Thyroid gland (tissue), 4 donors: ENCODE data around the gene MACIR. TPM values are rescaled to one million over a fixed set of nuclear protein-coding genes. Genes with fewer than 3 reads are reported as not detected.

ENCODE experiments used
- DNase-seq, 2 donors: peaks; one replicate each; pipeline ENCODE4 v3.0.0-alpha.2; 2019
- H3K27ac ChIP-seq, 3 donors: fragments of 200-600 bp; sonication (generic); 1 replicate in 2 of 3; 2 replicates in 1 of 3; pipeline ENCODE4 v1.5.1; 2016 to 2019; ENCODE audit warnings: mild to moderate bottlenecking in 1 of 3, moderate library complexity in 1 of 3
- H3K27me3 ChIP-seq: fragments of 200-600 bp; sonication (generic); one replicate; pipeline ENCODE4 v1.5.1; 2019
- H3K36me3 ChIP-seq, 2 donors: fragments of 200-600 bp; sonication (generic); one replicate each; pipeline ENCODE4 v1.5.1; 2016 to 2019
- H3K4me1 ChIP-seq, 2 donors: fragments of 200-600 bp; sonication (generic); one replicate each; pipeline ENCODE4 v1.5.1; 2017 to 2019
- H3K4me3 ChIP-seq, 3 donors: fragments of 200-600 bp; sonication (generic); replicated peaks in 1 of 3; 1 replicate in 2 of 3; 2 replicates in 1 of 3; pipeline ENCODE4 v1.5.1; 2016; ENCODE audit warnings: mild to moderate bottlenecking in 1 of 3
- H3K9me3 ChIP-seq: fragments of 200-600 bp; sonication (generic); one replicate; pipeline ENCODE4 v1.5.1; 2017
- POLR2A ChIP-seq, 2 donors: fragments of 450-650 bp; IDR thresholded peaks; one replicate each; pipeline ENCODE4 v1.6.1; 2017; ENCODE audit warnings: antibody characterized with exemption in 2 of 2, mild to moderate bottlenecking in 2 of 2, moderate library complexity in 1 of 2
- WGBS, 2 donors: methylation state at CpG; one replicate each; pipeline ENCODE4 v1.1.5; 2017; 5-methylcytosine and 5-hydroxymethylcytosine counted together
- intact Hi-C: fragments of 100-400 bp; cut with DNase I; formaldehyde crosslinking; loops from one replicate; pipeline ENCODE4 v1.15.1; 2023
- total RNA-seq, 4 donors: library from RNA; depleted of rRNA; stranded (reverse); fragments of >200 nt; gene quantifications; one replicate each; pipeline ENCODE4 v1.2.3, GENCODE V29; 2016
- TF ChIP-seq, protein P1 (sequence below), 6 experiments: fragments of 200-600 bp in 3 of 6; fragments of 450-650 bp in 3 of 6; sonication (generic) in 3 of 6; IDR thresholded peaks; one replicate each; pipeline ENCODE4 v1.5.1; 2016 to 2019; ENCODE audit warnings: antibody characterized with exemption in 6 of 6, mild to moderate bottlenecking in 2 of 6, inconsistent platforms in 1 of 6, moderate library complexity in 1 of 6

Gene MACIR
- total RNA-seq, 4 donors from 2014 or later: 9.5 to 17.2 (median 14.9) TPM

DNA sequence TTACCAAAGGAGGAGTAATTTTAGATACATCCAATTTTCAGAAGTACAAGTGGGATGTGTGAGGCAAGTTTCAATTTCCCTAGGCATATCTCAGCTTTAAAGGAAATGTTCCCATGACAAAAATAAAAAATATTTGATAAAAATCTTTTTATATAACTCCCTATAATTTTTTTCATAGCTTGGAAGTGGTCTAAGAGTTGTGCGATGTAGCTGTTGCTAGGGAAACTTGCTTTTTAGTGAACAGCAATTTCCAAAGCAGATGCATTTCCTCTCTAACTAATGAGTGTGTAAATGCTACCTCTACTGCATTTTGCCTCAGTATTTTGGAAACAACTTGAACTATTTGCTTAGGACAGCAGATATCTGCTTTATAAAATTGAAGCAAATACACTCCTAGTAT lies 39.6 kb downstream of the MACIR start:
- intact Hi-C loops: no loop called here
- Histone ChIP-seq H3K27ac (no peak overlapping the region), H3K4me1 (no peaks in the 10 kb centered on the region), H3K27me3 (no peaks in the 10 kb centered on the region), H3K9me3 (no peaks in the 10 kb centered on the region), H3K4me3 (no peak overlapping the region), H3K36me3 (no peaks in the 10 kb centered on the region)
- TF ChIP-seq POLR2A (IDR thresholded peaks at IDR 0.05): no peak
- TF ChIP-seq, protein P1, sequence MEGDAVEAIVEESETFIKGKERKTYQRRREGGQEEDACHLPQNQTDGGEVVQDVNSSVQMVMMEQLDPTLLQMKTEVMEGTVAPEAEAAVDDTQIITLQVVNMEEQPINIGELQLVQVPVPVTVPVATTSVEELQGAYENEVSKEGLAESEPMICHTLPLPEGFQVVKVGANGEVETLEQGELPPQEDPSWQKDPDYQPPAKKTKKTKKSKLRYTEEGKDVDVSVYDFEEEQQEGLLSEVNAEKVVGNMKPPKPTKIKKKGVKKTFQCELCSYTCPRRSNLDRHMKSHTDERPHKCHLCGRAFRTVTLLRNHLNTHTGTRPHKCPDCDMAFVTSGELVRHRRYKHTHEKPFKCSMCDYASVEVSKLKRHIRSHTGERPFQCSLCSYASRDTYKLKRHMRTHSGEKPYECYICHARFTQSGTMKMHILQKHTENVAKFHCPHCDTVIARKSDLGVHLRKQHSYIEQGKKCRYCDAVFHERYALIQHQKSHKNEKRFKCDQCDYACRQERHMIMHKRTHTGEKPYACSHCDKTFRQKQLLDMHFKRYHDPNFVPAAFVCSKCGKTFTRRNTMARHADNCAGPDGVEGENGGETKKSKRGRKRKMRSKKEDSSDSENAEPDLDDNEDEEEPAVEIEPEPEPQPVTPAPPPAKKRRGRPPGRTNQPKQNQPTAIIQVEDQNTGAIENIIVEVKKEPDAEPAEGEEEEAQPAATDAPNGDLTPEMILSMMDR (IDR thresholded peaks at IDR 0.05): no peak
- DNase-seq: no peak
- WGBS, 2 donors: 63 to 80% methylated on average over 1 of the region's 1 CpG

DNA sequence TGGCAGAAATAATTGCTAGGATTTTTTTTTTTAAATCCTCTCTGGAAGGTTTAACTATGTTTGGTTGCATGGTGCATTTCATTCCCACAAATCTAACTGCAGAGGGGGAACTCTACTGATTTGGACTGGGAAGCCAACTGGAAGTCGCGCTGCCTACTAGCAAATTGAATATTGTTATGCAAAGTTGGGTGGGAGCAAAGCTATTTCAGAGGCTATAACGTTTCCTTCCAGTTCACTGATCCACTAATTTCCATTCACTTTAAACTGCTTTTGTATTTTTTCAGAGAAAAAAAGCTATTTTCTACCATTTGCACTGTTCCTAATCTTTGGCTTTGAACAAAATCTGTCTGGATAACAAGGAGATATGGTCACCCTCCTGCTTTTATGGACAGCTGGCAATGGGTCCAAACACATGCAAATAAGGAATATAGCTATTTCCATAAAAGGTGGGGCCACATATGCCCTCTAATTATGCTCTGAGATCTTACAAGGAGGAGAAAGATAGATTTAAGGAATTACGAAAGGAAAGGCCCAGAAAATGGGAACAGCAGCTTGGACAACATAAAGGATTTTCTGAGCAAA lies 40.1 kb downstream of the MACIR start:
- DNase-seq: no peak
- Histone ChIP-seq H3K4me3 (no peak overlapping the region), H3K4me1 (no peaks in the 10 kb centered on the region), H3K27ac (no peak overlapping the region), H3K9me3 (no peaks in the 10 kb centered on the region), H3K36me3 (no peaks in the 10 kb centered on the region), H3K27me3 (no peaks in the 10 kb centered on the region)
- no peak for TF ChIP-seq POLR2A (IDR thresholded peaks at IDR 0.05)
- WGBS, 2 donors: 74 to 78% methylated on average over 4 of the region's 4 CpGs
- intact Hi-C loops: no loop called here

DNA sequence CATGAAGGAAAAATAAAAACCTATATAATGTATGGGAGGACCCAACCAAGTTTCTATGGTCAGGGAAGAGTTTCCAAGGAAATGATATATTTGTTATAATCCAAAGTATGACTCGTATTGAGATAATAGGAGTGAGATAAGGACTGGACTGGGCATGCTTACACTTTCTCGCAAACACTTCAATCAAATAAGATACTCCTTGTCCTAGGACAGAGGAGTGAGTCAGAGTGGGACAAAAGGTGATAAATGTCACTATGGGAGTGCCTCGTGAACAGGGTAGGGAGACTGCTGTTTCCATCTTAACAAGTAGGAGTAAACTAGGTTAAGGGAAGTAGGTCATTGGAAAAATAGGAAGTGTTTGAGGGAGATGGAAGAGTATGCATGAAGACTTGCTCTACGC lies 47.2 kb downstream of the MACIR start:
- WGBS, 2 donors: 89 to 90% methylated on average over 4 of the region's 4 CpGs
- no peaks in the 10 kb centered on the region for H3K9me3 ChIP-seq
- no peaks in the 10 kb centered on the region for H3K36me3 ChIP-seq
- H3K27ac ChIP-seq: no peak overlapping the region
- DNase-seq: no peak
- no peaks in the 10 kb centered on the region for H3K4me1 ChIP-seq
- H3K27me3 ChIP-seq: no peaks in the 10 kb centered on the region
- intact Hi-C loops: no loop called here
- TF ChIP-seq POLR2A (IDR thresholded peaks at IDR 0.05): no peak
- TF ChIP-seq, protein P1 (IDR thresholded peaks at IDR 0.05): no peak
- no peak overlapping the region for H3K4me3 ChIP-seq

DNA sequence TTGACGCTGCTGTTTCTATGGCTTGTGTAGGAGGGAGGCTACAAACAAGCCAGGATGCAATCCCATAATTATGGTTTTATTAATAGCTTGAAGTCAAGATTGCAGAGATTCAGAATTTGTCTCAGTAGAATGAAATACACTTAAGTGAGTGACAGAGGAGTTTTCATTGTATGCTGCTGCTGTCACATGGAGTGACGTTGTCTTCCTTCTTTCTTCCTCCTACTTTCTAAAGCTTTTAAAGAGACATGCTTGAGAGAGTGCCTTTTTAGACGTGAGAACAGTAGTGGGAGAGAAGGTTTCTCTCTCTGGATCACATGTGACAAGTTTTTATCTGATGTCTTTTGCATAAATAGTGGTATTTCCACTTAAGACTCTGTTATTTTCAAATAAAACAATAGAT lies 48.9 kb downstream of the MACIR start:
- Histone ChIP-seq H3K4me1 (no peaks in the 10 kb centered on the region), H3K9me3 (no peaks in the 10 kb centered on the region), H3K36me3 (no peaks in the 10 kb centered on the region), H3K27me3 (no peaks in the 10 kb centered on the region), H3K27ac (no peak overlapping the region), H3K4me3 (no peak overlapping the region)
- DNase-seq: no peak
- intact Hi-C loops: no loop called here
- TF ChIP-seq, protein P1 (IDR thresholded peaks at IDR 0.05): no peak
- TF ChIP-seq POLR2A (IDR thresholded peaks at IDR 0.05): no peak
- 61 to 67% methylated on average over 3 of the region's 3 CpGs for WGBS, 2 donors

DNA sequence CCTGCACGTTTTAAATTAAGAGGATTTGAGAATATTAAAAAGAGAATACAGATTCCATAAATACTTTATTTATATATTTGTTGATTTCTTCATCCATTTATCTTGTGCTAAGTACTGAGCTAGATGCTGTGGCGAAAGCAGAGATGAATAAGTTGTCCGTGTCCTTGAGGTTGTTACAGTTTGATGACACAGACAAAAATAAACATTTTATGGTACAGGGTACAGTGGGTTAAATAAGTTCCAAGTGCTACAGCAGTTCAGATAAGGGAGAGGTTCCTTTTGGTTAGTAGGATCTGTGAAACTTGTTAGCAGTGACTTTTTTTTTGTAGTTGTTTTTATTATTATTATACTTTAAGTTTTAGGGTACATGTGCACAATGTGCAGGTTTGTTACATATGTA lies 50.2 kb downstream of the MACIR start:
- 85 to 86% methylated on average over 3 of the region's 3 CpGs for WGBS, 2 donors

DNA sequence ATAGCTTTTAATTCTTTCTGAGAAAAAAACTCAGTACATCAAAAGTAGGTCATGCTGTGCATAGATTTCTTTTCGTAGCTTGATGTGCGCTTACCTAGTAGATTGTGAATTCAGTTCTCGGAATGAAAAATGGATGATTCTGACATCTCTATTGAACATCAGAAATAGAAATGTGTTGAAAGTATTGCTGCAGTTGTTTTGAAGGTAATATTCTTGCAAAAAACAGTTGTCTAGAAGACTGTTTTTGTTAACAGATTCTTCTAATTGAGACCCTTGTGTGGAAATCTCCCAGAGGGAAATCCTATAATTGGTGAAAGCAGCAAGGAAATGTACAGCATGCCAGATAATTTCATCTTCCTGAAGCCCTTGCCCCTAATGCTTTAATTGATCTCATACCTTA lies 54.5 kb downstream of the MACIR start:
- Histone ChIP-seq H3K36me3 (no peaks in the 10 kb centered on the region), H3K27ac (no peak overlapping the region), H3K27me3 (no peaks in the 10 kb centered on the region), H3K9me3 (no peaks in the 10 kb centered on the region), H3K4me3 (no peak overlapping the region), H3K4me1 (no peaks in the 10 kb centered on the region)
- DNase-seq: no peak
- intact Hi-C loops: no loop called here
- 96% methylated on average over 3 of the region's 3 CpGs for WGBS, 2 donors
- no peak for TF ChIP-seq POLR2A (IDR thresholded peaks at IDR 0.05)
- TF ChIP-seq, protein P1 (IDR thresholded peaks at IDR 0.05): no peak

More for the DNA sequence above, 50.2 kb downstream of the MACIR start:
- TF ChIP-seq POLR2A (IDR thresholded peaks at IDR 0.05): no peak
- H3K27ac ChIP-seq: no peak overlapping the region
- no peaks in the 10 kb centered on the region for H3K4me1 ChIP-seq
- no peaks in the 10 kb centered on the region for H3K9me3 ChIP-seq
- H3K27me3 ChIP-seq: no peaks in the 10 kb centered on the region
- DNase-seq: no peak
- no peaks in the 10 kb centered on the region for H3K36me3 ChIP-seq
- no peak overlapping the region for H3K4me3 ChIP-seq
- intact Hi-C loops: no loop called here
